HEK293 (cell line): ENCODE data around the gene NIT2.

Experiments
- CTCF ChIA-PET: fragments of 350-600 bp; formaldehyde crosslinking; extraction: SDS; loops from one replicate; lab custom pipeline; 2021; ENCODE audit warnings: antibody characterized with exemption; lab: Yijun Ruan, JAX
- POLR2A ChIA-PET: fragments of 300-600 bp; formaldehyde crosslinking; extraction: SDS; loops from one replicate; lab custom pipeline; 2020; ENCODE audit warnings: antibody characterized with exemption, inconsistent platforms; lab: Yijun Ruan, JAX
- H3K27ac ChIP-seq: fragments of 200-500 bp; sonication (Bioruptor generic); 2 replicates; pipeline ENCODE4 v1.5.1; 2014; ENCODE audit warnings: low read depth, low read length, control low read depth, inconsistent platforms; ENCODE audit errors: extremely low read depth
- H3K36me3 ChIP-seq, 2 experiments: fragments of 200-500 bp in 1 of 2; sonication (Bioruptor generic) in 1 of 2; 1 replicate in 1 of 2; 2 replicates in 1 of 2; pipeline ENCODE4 v1.5.1; 2014 to 2017; ENCODE audit warnings: inconsistent platforms in 2 of 2, low read length in 2 of 2; ENCODE audit not compliant: control insufficient read depth in 2 of 2, insufficient read depth in 1 of 2
- H3K4me1 ChIP-seq: fragments of 200-500 bp; sonication (Bioruptor generic); 2 replicates; pipeline ENCODE4 v1.5.1; 2014; ENCODE audit warnings: mild to moderate bottlenecking, low read length, inconsistent platforms; ENCODE audit not compliant: control insufficient read depth, insufficient read depth
- H3K4me3 ChIP-seq: 2 replicates; pipeline ENCODE4 v1.5.1; 2011; ENCODE audit warnings: low read depth, mild to moderate bottlenecking, control low read depth, low read length, moderate library complexity
- H3K9me3 ChIP-seq: fragments of 200-500 bp; sonication (Bioruptor generic); 2 replicates; pipeline ENCODE4 v1.5.1; 2014; ENCODE audit warnings: low read depth, low read length, inconsistent platforms; ENCODE audit not compliant: control insufficient read depth, insufficient read depth
- HOXA7 ChIP-seq: sonication (generic); formaldehyde crosslinking; IDR thresholded peaks from 2 replicates; pipeline ENCODE4 v1.8.1; 2022; ENCODE audit warnings: missing genetic modification reagents, borderline replicate concordance
- IKZF3 ChIP-seq: fragments of 450-650 bp; IDR thresholded peaks from 2 replicates; pipeline ENCODE4 v1.5.0; 2018; ENCODE audit warnings: missing biosample characterization, mild to moderate bottlenecking, missing genetic modification characterization, moderate library complexity
- KLF7 ChIP-seq: fragments of 450-650 bp; formaldehyde crosslinking; IDR thresholded peaks from 2 replicates; pipeline ENCODE4 v1.5.1; 2016; ENCODE audit warnings: missing biosample characterization, missing genetic modification characterization, borderline replicate concordance
- MZF1 ChIP-seq: fragments of 450-650 bp; formaldehyde crosslinking; IDR thresholded peaks from 2 replicates; pipeline ENCODE4 v1.5.1; 2017; ENCODE audit warnings: missing biosample characterization, missing genetic modification characterization, borderline replicate concordance
- PRDM6 ChIP-seq: fragments of 450-650 bp; formaldehyde crosslinking; IDR thresholded peaks from 2 replicates; pipeline ENCODE4 v1.5.1; 2017; ENCODE audit warnings: missing biosample characterization, missing genetic modification characterization
- ZNF157 ChIP-seq: fragments of 450-650 bp; formaldehyde crosslinking; IDR thresholded peaks from 2 replicates; pipeline ENCODE4 v1.5.1; 2016; ENCODE audit warnings: missing biosample characterization, missing genetic modification characterization
- ZNF174 ChIP-seq: fragments of 450-650 bp; formaldehyde crosslinking; IDR thresholded peaks from 2 replicates; pipeline ENCODE4 v1.5.0; 2017; ENCODE audit warnings: missing biosample characterization, mild to moderate bottlenecking, missing genetic modification characterization
- ZNF175 ChIP-seq: fragments of 450-650 bp; formaldehyde crosslinking; IDR thresholded peaks from 2 replicates; pipeline ENCODE4 v1.5.1; 2016; ENCODE audit warnings: missing biosample characterization, missing genetic modification characterization
- ZNF211 ChIP-seq: fragments of 450-650 bp; formaldehyde crosslinking; IDR thresholded peaks from 2 replicates; pipeline ENCODE4 v1.5.1; 2016; ENCODE audit warnings: low read depth, missing biosample characterization, missing genetic modification characterization
- ZNF266 ChIP-seq: fragments of 450-650 bp; formaldehyde crosslinking; IDR thresholded peaks from 2 replicates; pipeline ENCODE4 v1.5.1; 2016; ENCODE audit warnings: missing biosample characterization, missing genetic modification characterization, low read depth
- ZNF292 ChIP-seq: fragments of 450-650 bp; formaldehyde crosslinking; IDR thresholded peaks from 2 replicates; pipeline ENCODE4 v1.5.1; 2016; ENCODE audit warnings: low read depth, missing biosample characterization, missing genetic modification characterization, borderline replicate concordance
- ZNF302 ChIP-seq: fragments of 450-650 bp; formaldehyde crosslinking; IDR thresholded peaks from 2 replicates; pipeline ENCODE4 v1.5.1; 2016; ENCODE audit warnings: missing biosample characterization, missing genetic modification characterization, low read depth
- ZNF324 ChIP-seq: fragments of 450-650 bp; formaldehyde crosslinking; IDR thresholded peaks from 2 replicates; pipeline ENCODE4 v1.5.1; 2016; ENCODE audit warnings: missing biosample characterization, missing genetic modification characterization
- ZNF654 ChIP-seq: fragments of 450-650 bp; formaldehyde crosslinking; IDR thresholded peaks from 2 replicates; pipeline ENCODE4 v1.5.1; 2016; ENCODE audit warnings: low read depth, missing biosample characterization, missing genetic modification characterization
- ZNF701 ChIP-seq: fragments of 450-650 bp; formaldehyde crosslinking; IDR thresholded peaks from 2 replicates; pipeline ENCODE4 v1.5.1; 2016; ENCODE audit warnings: missing biosample characterization, missing genetic modification characterization
- ZSCAN23 ChIP-seq: fragments of 450-650 bp; formaldehyde crosslinking; IDR thresholded peaks from 2 replicates; pipeline ENCODE4 v1.5.1; 2016; ENCODE audit warnings: missing biosample characterization, missing genetic modification characterization
- ZXDB ChIP-seq: fragments of 450-650 bp; formaldehyde crosslinking; IDR thresholded peaks from 2 replicates; pipeline ENCODE4 v1.5.1; 2016; ENCODE audit warnings: missing biosample characterization, missing genetic modification characterization
- TF ChIP-seq, protein P1 (sequence below): fragments of 450-650 bp; formaldehyde crosslinking; IDR thresholded peaks from 2 replicates; pipeline ENCODE4 v1.5.1; 2017; ENCODE audit warnings: missing biosample characterization, missing genetic modification characterization
- TF ChIP-seq, protein P2 (sequence below): fragments of 450-650 bp; formaldehyde crosslinking; IDR thresholded peaks from 2 replicates; pipeline ENCODE4 v1.5.1; 2016; ENCODE audit warnings: missing biosample characterization, missing genetic modification characterization
- TF ChIP-seq, protein P3 (sequence below): fragments of 450-650 bp; formaldehyde crosslinking; IDR thresholded peaks from 2 replicates; pipeline ENCODE4 v1.5.1; 2016; ENCODE audit warnings: missing biosample characterization, missing genetic modification characterization

NIT2 gene

DNA sequence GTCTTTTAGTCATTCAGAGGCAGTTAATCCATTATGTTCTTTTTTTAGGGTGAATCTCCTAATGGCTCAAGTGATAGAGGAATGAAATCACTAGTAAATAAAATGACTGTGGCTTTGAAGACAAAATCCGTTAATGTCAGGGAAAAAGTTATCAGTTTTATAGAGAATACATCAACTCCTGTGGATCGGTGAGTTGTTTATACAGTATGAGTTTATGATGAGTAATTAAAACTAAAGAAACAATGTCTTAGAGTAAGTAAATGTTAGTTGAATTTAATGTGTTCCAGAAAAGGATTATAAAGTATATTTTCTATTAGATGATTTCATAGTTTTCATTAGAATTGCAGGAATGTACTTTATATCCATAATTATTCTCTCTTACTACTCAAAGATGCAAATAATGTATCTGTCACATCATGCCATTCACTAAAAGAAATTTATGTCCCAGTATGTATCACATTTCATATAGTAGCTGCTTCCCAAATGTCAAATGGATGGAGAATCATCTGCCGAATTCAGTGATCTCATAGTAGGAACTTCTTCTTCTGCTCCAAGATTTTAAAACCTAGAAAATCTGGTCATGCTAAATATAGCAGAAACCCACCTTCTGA lies 24.1 kb upstream of the NIT2 start:
- ChIA-PET CTCF (interaction anchor here (1.2 kb wide), 1 partner anchor 12 kb away, joined by 3 read pairs; no protein-coding TSS in a partner anchor), POLR2A (no interaction called here)

GRCh38 chr3:100311011-100311410 lies 23.5 kb upstream of the NIT2 start:
- peaks cover 0 to 23% of the 10 kb centered on the region in 2 experiments; a peak in 2 of 3 replicates for H3K36me3 ChIP-seq
- no peak overlapping the region for H3K27ac ChIP-seq
- ChIA-PET CTCF (interaction anchor here (1.2 kb wide), 1 partner anchor 13 kb away, joined by 3 read pairs; no protein-coding TSS in a partner anchor), POLR2A (no interaction called here)
- no peak for TF ChIP-seq HOXA7 (CRISPR knock-in tag)
- no peak for TF ChIP-seq ZNF324 (tag by site-specific recombination)
- no peak for TF ChIP-seq ZNF302 (tag by site-specific recombination)
- no peak for TF ChIP-seq ZXDB (tag by site-specific recombination)
- no peak for TF ChIP-seq ZNF175 (tag by site-specific recombination)
- TF ChIP-seq IKZF3 (tag by site-specific recombination) = no peak
- TF ChIP-seq ZNF266 (tag by site-specific recombination) = no peak
- TF ChIP-seq MZF1 (tag by site-specific recombination) = no peak
- no peak for TF ChIP-seq ZNF174 (tag by site-specific recombination)
- TF ChIP-seq, protein P1, sequence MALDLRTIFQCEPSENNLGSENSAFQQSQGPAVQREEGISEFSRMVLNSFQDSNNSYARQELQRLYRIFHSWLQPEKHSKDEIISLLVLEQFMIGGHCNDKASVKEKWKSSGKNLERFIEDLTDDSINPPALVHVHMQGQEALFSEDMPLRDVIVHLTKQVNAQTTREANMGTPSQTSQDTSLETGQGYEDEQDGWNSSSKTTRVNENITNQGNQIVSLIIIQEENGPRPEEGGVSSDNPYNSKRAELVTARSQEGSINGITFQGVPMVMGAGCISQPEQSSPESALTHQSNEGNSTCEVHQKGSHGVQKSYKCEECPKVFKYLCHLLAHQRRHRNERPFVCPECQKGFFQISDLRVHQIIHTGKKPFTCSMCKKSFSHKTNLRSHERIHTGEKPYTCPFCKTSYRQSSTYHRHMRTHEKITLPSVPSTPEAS (tag by site-specific recombination) = no peak
- no peak for TF ChIP-seq ZSCAN23 (tag by site-specific recombination)
- no peaks in the 10 kb centered on the region for H3K4me1 ChIP-seq
- H3K4me3 ChIP-seq = no peak overlapping the region
- H3K9me3 ChIP-seq = no peaks in the 10 kb centered on the region

More for the DNA sequence above, 24.1 kb upstream of the NIT2 start:
- Histone ChIP-seq H3K36me3 (peaks cover 0 to 24% of the 10 kb centered on the region in 2 experiments; a peak in 2 of 3 replicates), H3K4me3 (no peak overlapping the region), H3K4me1 (no peaks in the 10 kb centered on the region), H3K27ac (no peak overlapping the region), H3K9me3 (no peaks in the 10 kb centered on the region)
- TF ChIP-seq ZNF211 (tag by site-specific recombination) (no peak), PRDM6 (peak; percentile 50; the same call in 1 of the 2 replicates)

GRCh38 chr3:100316641-100317069 lies 17.9 kb upstream of the NIT2 start:
- Histone ChIP-seq H3K36me3 (peaks cover 0 to 18% of the 10 kb centered on the region in 2 experiments; a peak in 1 of 3 replicates), H3K27ac (no peak overlapping the region), H3K9me3 (no peaks in the 10 kb centered on the region), H3K4me1 (no peaks in the 10 kb centered on the region), H3K4me3 (no peak overlapping the region)
- no peak for TF ChIP-seq ZNF174 (tag by site-specific recombination)
- no peak for TF ChIP-seq ZNF701 (tag by site-specific recombination)
- TF ChIP-seq, protein P2, sequence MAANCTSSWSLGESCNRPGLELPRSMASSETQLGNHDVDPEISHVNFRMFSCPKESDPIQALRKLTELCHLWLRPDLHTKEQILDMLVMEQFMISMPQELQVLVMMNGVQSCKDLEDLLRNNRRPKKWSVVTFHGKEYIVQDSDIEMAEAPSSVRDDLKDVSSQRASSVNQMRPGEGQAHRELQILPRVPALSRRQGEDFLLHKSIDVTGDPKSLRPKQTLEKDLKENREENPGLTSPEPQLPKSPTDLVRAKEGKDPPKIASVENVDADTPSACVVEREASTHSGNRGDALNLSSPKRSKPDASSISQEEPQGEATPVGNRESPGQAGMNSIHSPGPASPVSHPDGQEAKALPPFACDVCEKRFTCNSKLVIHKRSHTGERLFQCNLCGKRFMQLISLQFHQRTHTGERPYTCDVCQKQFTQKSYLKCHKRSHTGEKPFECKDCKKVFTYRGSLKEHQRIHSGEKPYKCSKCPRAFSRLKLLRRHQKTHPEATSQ (tag by site-specific recombination) = no peak
- no peak for TF ChIP-seq ZNF292 (tag by site-specific recombination)
- TF ChIP-seq, protein P3, sequence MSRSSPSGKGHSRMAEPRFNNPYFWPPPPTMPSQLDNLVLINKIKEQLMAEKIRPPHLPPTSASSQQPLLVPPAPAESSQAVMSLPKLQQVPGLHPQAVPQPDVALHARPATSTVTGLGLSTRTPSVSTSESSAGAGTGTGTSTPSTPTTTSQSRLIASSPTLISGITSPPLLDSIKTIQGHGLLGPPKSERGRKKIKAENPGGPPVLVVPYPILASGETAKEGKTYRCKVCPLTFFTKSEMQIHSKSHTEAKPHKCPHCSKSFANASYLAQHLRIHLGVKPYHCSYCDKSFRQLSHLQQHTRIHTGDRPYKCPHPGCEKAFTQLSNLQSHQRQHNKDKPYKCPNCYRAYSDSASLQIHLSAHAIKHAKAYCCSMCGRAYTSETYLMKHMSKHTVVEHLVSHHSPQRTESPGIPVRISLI = 0 out of 2 replicates have a peak, but pooled peaks have one; percentile 25
- no peak for TF ChIP-seq KLF7
- no peak for TF ChIP-seq ZNF157 (tag by site-specific recombination)
- peak; percentile 71 for TF ChIP-seq ZNF654 (tag by site-specific recombination)
- POLR2A ChIA-PET = no interaction called here
- CTCF ChIA-PET = interaction anchor here (0.6 to 2.2 kb wide), 12 partner anchors 10 to 577 kb away, joined by 3 to 9 read pairs (median 4); no protein-coding TSS in a partner anchor
